ENCODE results near the gene MYL6B.
"Not testable (repeated sequence)": the region's sequence is repeated elsewhere in the genome, so short reads cannot be mapped to it uniquely, and the experiment has no call there.

Gene MYL6B

GRCh38 chr12:56151672-56152131 lies 685 bp upstream of the MYL6B start:
- DNase-seq (ENCODE audit: extremely low read depth in 1 of 2, low read depth in 1 of 2), result no peak

- no peak for DNase-seq (ENCODE audit: extremely low read depth in 1 of 2, low read depth in 1 of 2)
Measured at GRCh38 chr12:56152756-56153677, 630 bp downstream of the MYL6B start.

GRCh38 chr12:56153678-56154065 lies 1.3 kb downstream of the MYL6B start:
- no peak for DNase-seq (ENCODE audit: extremely low read depth in 1 of 2, low read depth in 1 of 2)

- no peak for DNase-seq (ENCODE audit: extremely low read depth in 1 of 2, low read depth in 1 of 2)
Measured at GRCh38 chr12:56154246-56154771, 1.9 kb downstream of the MYL6B start.

GRCh38 chr12:56154818-56155217 lies 2.4 kb downstream of the MYL6B start:
- DNase-seq (ENCODE audit: extremely low read depth in 1 of 2, low read depth in 1 of 2), result no peak

GRCh38 chr12:56155256-56155845 lies 3.0 kb downstream of the MYL6B start:
- no peak for DNase-seq (ENCODE audit: extremely low read depth in 1 of 2, low read depth in 1 of 2)

- not testable (repeated sequence) for DNase-seq (ENCODE audit: extremely low read depth in 1 of 2, low read depth in 1 of 2)
Measured at GRCh38 chr12:56156464-56157200, 4.2 kb downstream of the MYL6B start.

- peak; percentile 31 to 33 for DNase-seq (ENCODE audit: extremely low read depth in 1 of 2, low read depth in 1 of 2)
Measured at GRCh38 chr12:56157201-56158028, 5.0 kb downstream of the MYL6B start.

- peak; percentile 77 to 89 for DNase-seq (ENCODE audit: extremely low read depth in 1 of 2, low read depth in 1 of 2)
Measured at GRCh38 chr12:56158029-56158925, 5.9 kb downstream of the MYL6B start, which contains the start of gene MYL6. TSS of gene MYL6 (plus strand) at chr12:56158359. CDS start at chr12:56158402, 43 bp downstream.

- no peak for DNase-seq (ENCODE audit: extremely low read depth in 1 of 2, low read depth in 1 of 2)
Measured at GRCh38 chr12:56158926-56159461, 6.6 kb downstream of the MYL6B start.

GRCh38 chr12:56159482-56160192 lies 7.2 kb downstream of the MYL6B start:
- no peak for DNase-seq (ENCODE audit: extremely low read depth in 1 of 2, low read depth in 1 of 2)

GRCh38 chr12:56160193-56160763 lies 7.9 kb downstream of the MYL6B start:
- DNase-seq (ENCODE audit: extremely low read depth in 1 of 2, low read depth in 1 of 2), result peak; percentile 33 to 42

GRCh38 chr12:56160894-56161689 lies 8.7 kb downstream of the MYL6B start:
- DNase-seq (ENCODE audit: extremely low read depth in 1 of 2, low read depth in 1 of 2), result no peak

- no peak for DNase-seq (ENCODE audit: extremely low read depth in 1 of 2, low read depth in 1 of 2)
Measured at GRCh38 chr12:56161690-56162351, 9.4 kb downstream of the MYL6B start.

- DNase-seq (ENCODE audit: extremely low read depth in 1 of 2, low read depth in 1 of 2), result no peak
Measured at GRCh38 chr12:56162468-56163290, 10.3 kb downstream of the MYL6B start.

All from activated CD8-positive, alpha-beta memory T cell treated with anti-CD3 and anti-CD28 coated beads for 1 hour (primary cell).